Measurements from ENCODE around the gene PNMA6F.
"Not testable (repeated sequence)": the region's sequence is repeated elsewhere in the genome, so short reads cannot be mapped to it uniquely, and the experiment has no call there.

Gene PNMA6F

DNA sequence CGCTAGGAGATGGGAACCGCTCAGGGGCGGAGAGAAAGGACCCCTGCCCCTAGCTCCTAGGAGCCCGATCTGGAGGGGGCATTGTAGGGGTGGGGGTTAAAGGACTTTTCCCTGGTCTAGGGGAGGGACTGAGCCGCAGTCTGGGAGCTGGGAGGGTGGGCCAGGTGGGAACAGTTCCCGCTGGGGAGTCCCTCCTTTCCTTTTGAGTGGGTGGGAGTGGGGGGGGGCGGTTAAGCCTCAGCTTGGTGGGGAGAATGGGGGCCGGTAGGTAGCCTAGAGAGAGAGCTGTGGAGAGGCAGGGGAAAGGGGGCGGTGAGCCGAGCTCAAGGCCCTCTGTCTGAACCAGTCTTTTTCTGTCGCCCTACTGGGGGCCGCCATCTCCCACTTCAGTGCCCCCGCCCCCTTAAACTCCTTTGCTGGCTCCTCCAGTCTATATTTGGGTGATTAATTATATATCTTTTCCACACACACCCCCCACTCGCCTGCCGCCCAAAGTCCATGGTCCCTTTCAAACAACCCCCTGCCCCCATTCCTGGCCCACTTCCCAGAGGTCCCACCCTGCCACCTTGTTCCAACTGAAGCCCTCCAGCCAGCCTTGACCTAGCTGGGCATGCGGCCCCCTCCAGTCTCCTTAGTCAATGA, 13.2 kb upstream of the PNMA6F start:
- no peak for DNase-seq (ENCODE audit: low read depth)

DNA sequence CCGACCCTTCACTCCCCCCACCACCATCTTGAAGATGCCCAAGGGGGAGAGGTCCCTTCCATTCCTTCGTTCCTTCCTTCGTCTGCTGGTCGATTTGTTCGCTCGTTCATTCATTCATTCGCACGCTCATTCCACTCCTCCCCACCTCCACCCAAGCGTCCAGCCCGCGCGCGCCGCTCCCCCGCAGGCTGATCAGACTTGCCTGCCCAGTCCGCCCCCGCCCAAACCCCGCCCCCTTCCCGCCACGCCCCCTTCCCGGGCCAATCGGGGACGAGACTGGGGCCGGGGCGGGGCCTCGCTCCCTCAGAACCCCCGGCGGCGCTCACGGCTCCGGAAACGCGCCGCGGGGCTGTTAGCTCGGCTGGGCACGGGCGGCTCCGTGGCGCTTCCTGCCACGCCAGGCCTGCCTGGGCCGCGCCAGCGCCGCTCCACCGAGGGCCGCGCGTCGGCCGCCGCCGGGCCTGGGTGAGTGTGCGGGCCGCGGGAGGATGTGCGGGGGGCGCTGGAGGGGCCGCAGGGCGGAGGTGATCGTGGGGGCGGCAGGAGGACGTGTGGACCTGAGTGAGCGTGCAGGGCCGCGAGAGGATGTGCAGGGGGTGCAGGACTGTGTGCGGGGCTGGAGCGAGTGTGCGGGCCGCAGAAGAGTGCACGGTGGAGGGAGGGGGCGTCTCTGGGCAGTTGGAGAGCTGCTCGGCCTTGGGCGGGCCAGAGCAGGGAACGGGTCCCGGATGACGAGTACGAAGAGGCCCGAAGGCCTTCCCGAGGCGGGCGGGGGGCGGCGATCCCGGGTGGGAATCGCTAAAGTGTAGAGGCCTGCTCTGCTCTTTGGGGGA, 12.5 kb upstream of the PNMA6F start, which contains the start of gene ZNF275:
Gene ZNF275 (plus strand): TSS at position 333 of the 833 bp plus-strand sequence. CDS start 2,527 bp downstream, outside the sequence.
- peak; percentile 61 for DNase-seq (ENCODE audit: low read depth)

DNA sequence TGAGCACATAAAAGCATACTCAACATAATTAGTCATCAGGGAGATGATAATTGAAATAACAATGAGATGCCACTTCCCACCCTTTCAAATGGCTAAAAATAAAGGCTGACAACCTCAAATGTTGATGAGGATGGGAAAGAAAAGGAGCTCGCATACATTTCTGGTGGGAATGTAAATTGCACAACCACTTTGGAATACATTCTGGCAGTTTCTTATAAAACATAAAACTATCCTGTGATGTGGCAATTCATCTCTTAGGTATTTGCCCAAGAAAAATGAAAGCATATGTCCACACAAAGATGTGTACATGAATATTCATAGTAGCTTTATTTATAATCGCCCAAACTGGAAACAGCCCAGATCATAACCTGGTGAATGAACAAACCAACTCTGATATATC, 11.7 kb upstream of the PNMA6F start:
- DNase-seq (ENCODE audit: low read depth): peak; percentile 17

DNA sequence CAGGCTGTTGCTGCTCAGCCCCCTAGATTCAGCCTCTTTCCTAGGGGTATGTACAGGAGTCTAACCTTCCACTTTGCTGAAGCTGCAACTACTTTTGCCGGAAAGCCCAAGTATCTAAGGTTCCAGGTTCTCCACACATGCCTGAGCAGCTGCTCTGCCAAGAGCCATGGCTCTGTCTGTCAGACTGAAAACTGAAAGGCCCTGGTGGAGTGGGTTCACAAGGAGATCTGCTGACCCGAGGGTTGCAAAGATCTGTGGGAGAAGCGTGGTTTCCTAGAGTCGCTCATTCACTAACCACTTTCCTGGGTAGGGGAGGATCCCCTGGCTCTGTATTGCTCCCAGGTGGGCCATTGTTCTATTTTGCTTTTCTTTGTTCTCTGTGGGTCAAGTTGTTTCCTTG, 6.0 kb upstream of the PNMA6F start:
- no peak for DNase-seq (ENCODE audit: low read depth)

DNA sequence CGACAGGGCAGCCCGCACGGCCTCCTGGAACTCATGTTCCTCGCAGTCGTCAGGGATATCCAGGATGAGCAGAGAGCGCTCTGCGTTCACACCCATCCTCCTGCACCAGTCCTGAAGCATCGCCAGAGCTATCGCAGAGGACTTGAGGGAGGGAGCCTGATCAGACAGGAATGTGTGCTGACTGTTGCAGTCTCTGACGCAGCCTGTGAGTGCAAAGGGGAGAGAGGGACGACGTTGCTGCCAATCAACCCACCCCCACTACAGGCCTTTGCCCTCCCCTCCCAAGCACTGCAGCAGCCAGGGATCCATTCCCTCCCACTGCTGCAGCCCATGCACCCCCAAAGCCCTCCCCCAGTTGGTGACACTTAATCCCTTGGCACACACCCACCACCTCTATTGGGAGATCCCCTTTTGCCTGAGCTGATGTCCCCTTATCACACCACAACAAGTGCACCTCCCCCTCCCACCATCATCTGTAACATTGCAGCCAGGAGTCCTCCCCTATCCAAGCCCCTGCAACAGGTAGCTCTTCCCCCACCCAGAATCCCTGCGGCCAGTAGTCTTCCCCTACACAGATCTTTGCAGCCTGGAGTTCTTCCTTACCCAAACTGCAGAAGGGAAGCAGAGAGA, 897 bp downstream of the PNMA6F start:
- DNase-seq (ENCODE audit: low read depth): no peak

DNA sequence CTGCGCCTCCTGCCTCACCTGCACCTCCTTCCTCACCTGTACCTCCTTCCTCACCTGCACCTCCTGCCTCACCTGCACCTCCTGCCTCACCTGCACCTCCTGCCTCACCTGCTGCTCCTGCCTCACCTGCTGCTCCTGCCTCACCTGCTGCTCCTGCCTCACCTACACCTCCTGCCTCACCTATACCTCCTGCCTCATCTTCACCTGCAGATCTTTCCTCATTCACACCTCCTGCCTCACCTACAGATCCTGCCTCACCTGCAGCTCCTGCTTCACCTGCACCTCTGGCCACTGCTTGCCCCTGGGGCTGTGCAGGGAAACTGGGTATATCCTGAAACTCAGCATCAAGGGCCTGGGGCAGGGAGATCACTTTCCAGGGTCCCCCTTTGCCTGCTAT, 1.5 kb downstream of the PNMA6F start:
- DNase-seq (ENCODE audit: low read depth): not testable (repeated sequence)

DNA sequence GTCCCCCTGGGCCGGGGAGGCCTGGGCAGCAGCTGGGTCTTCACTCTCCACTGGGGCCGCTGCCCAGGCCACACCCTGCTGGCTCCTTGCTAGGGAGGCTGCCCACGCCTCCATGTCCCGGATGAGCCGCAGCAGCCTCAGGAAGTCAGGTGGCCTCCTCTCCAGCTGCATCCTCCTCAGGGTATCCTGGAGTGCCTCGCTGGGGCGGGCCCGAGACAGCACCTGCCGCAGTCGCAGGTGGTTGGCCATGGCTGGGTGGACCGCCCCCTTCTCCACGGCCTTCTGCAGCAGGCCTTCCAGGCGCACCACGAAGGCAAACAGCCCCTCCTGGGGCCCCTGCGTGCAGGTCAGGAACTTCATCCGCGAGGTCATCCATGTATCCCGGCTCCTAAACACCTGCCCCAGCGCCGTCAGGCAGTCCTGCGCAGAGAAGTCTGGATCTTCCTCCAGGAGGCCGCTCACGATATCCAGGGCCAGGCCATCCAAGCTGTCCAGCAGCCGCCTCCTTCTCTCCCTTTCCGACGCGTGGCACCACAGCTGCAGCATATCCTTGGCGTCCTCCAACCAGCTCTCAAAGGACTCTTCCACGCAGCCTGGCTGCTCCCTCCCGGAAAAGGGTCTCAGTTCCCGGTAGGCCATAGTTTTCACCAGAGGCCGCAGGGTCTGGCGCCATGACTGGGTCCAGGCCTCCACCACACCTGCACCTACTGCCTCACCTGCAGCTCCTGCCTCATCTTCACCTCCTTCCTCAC, 2.1 kb downstream of the PNMA6F start:
- DNase-seq (ENCODE audit: low read depth): no peak

DNA sequence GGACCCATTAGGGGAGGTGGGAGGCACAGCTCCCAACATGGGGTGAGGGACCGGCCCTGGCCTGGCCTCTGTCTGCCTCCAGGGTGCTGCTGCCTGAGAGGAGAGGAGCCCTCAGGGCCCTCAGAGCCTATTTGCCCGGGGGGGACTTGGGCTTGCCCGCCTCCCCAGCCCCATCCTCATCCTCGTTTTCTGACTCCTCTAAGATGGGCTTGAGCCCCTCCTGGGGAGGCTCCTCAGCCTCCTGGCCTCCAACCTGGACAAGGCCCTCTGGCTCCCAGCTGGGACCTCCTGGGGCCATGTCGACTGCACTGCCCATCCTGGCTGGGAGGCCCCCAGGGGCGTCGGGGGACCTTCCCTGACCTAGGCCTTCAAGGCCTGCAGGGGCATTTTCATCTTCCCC, 2.8 kb downstream of the PNMA6F start:
- DNase-seq (ENCODE audit: low read depth): no peak

DNA sequence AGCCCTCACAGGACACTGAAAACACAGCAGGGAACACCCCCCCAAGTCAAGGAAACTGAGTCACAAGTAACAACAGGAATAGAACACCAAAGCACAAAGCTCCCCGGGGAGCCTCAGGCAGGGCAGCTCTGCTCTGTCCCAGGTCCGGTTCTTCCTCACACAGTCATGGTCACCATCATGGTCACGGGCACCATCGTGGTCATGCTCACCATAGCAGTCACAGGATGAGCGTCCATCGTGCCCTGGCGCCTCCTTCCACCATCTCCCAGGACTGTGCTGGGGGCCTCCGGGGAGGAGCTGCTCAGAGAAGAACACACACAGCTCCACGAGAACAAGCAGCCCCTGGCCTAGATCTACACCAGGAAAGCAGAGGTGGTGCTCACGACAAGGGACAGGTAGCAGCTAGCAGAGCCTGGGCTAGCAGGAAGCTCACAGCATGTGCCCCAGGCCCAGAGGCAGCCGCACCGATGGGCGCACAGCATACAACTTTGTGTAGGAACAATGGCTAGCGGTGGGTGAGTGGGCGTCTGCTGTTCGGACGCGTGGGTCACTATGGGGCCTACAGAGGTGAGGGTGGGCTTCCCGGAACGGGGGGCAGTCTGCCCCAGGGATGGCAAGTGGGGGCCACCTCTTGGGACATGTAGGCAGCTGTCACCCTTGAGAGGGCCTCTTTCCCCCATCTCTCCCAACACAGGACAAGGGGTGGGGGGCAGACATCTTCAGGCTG, 3.4 kb downstream of the PNMA6F start:
- no peak for DNase-seq (ENCODE audit: low read depth)

DNA sequence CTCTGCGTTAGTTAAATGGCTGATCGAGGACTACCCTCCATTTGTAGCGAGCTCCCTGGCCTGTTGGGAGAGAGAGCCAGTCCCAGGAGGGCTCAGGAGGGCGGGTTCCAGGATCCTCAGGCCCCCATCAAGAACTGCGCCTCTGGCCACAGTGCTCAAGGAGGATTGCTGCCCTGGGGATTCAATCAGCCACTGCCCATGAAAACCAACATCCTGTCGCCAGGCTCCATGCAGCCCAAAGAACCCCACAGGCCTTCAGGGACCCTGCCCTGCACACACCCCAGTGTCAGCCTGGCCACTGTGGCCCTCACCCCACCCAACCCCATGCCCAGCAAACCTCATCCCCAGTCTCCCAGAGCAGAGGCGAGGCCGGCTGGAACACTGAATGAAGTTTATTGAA, 4.3 kb downstream of the PNMA6F start:
- no peak for DNase-seq (ENCODE audit: low read depth)

DNA sequence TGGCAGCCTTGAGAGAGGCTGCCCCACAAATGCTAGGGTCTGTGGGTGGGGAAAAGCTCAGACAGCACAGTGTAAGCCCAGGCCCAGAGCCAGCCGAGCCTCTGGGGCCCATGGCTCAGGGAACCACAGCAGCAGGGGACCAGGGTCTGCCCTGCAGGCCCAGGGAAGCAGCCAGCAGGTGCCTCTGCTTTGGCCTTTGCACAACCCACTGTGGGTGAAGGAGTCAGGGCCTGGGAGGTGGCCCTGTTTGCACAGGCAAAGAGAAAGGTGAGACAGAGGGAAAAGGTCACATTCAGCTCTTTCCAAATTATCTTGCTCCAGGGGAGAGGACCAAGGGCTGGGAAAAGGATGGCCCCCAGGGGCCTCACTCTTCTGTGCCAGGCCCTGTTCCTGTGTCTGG, 8.7 kb downstream of the PNMA6F start:
- DNase-seq (ENCODE audit: low read depth): no peak

DNA sequence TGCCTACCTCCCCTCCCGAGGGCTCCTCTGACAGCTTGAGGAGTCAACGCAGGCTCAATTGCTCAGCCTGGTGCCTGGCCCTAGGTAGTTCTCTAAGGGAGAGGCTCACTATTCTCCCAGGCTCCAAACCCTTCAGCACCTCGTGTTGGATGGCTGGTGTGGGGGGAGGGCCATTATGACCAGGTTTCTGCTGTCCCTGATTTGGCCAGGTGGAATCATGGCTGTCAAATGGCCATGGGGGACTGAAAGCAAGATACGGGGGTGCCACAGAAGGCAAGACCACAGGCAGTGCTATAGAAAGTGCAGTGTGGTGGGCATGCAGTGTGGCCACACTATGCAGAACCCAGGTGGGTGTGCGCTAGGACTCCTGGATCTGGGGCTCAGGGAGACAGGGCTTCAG, 9.5 kb downstream of the PNMA6F start:
- DNase-seq (ENCODE audit: low read depth): no peak

DNA sequence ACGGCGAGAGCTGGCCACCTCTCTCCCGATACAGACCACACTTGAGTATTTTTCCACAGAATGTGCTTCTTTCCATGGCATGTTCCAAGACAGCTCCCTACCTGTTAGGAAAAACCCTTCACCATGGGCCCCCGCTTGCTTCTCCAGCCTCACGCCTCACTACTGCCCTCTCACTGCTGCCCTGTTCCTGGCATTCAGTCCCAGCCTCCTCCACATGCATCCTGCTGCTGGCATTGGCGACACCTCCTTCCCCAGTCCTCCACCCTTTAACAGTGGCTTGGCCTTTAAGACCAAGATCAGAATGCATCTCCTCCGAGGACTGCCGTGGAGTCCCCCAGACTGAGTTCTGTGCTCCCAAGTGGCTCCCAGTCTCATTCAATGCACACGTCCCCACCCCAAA, 10.7 kb downstream of the PNMA6F start:
- no peak for DNase-seq (ENCODE audit: low read depth)

DNA sequence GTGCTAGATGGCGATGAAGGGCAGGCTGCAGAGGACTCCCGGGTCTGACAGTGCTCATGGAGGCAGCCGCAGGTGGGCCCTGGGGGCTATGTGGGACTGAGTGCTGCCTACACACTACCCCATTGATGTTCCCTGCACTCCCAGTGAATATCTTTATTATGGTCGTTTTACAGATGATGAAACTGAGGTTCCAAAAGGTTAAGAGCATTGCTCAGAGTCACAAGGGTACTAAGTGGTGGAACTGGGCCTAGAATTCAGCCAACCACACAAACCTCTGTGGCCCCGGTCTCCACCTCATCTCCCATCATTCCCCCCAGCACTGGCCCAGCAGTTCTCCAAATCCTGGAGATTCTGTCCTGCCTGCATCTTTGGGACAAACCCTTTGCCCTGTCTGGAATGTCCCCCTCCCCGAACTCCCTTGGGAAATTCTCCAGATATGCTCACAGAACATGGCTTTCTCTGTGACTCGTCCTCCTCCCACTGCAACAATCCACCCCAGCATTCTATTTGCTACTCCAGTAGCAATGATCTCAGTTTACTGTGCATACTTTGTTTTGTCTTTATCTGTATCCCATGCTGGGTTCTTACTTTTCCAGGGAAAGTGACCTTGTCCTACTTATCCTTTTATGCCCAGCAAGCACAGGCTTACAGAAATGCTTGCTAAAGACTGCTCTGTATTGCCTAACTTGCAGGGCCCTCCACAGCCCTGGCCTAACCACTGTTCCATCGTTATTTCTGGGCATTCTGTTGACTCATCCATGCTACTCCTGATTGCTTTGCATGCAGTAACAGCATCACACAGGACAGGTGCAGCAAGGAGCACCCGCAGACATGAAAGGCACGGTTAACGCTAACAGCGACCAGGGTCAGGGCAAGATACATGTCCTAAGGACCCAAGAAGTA, 14.0 kb downstream of the PNMA6F start:
- peak; percentile 5 for DNase-seq (ENCODE audit: low read depth)

DNA sequence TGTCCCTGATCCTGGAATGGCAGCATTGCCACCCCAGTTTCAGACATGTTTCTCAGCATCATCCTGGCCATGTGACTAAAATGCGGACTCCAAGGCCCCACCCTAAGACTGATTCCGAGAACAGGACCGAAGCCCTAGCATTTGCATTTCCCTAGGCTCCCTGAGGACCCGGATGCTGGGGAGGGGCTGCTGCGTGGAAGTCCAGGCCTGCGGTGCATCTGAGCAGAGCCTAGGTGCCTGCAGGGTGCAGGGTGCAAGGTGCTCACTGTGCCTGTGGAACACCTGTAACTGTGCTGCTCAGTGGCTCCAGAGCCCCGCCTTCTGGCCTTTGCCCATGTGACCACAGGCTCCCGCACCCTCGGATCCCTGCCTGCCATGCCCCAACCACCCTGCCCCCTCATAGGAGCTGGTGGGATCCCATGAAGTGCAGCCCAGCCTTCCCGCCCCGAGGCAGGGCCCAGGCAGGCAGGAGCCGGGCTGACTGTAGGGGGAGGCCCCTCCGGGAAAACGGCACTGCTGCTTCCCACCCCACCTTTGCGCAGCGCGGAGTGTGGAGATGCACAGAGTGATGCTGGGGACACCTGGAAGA, 14.9 kb downstream of the PNMA6F start:
- no peak for DNase-seq (ENCODE audit: low read depth)

DNA sequence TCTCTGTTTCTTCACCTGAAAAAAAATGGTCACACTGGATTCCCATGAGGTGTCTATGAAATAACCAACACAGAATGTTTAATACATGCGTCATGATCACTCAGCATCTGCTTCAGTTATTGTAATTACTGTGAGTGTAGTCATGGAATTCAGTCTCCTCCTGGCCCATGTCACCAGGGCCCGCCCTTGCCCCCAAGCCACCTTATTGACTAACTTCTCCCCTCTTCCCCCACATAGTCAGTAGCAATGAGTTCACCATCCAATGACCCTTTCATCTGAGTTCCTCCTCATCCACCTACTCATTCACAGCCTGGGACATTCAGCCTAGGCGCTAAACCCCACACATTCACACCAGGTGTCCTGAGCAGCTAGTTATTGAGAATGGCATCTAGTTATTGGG, 15.6 kb downstream of the PNMA6F start:
- no peak for DNase-seq (ENCODE audit: low read depth)

DNA sequence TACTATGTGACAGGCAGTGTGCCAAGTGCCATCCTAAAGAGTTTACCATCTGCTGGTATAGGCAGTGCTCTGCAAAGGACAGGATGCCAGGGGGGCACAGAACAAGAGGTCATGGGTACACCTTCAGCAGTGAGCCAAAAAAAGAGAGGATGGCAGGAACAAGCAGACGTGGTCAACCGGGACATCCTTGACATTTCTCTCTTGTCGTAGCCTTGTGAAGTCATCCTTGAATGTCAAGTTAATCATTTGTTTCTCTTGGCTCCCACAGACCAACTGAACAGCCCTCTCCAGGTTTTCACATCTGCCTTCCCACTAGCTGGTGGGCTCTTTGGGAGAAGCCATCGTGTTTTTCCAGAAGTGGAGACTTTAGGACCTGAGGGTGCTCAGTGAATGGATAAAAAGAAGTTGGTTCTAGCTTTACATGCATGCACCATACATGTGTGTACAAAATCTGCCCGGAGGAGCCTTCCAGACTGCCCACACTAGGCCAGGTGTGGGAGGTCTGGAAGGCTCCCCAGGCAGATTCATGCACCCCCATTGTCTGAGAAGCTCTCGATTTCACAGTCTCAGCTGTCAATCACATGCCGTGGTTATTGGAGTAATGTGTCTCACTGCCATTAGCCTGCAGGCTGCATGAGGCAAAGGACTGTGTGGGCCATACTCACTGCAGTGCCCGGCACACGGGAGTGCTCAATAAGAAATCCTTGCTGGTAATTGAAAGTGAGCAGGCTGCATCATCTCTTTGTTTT, 16.4 kb downstream of the PNMA6F start:
- DNase-seq (ENCODE audit: low read depth): no peak

DNA sequence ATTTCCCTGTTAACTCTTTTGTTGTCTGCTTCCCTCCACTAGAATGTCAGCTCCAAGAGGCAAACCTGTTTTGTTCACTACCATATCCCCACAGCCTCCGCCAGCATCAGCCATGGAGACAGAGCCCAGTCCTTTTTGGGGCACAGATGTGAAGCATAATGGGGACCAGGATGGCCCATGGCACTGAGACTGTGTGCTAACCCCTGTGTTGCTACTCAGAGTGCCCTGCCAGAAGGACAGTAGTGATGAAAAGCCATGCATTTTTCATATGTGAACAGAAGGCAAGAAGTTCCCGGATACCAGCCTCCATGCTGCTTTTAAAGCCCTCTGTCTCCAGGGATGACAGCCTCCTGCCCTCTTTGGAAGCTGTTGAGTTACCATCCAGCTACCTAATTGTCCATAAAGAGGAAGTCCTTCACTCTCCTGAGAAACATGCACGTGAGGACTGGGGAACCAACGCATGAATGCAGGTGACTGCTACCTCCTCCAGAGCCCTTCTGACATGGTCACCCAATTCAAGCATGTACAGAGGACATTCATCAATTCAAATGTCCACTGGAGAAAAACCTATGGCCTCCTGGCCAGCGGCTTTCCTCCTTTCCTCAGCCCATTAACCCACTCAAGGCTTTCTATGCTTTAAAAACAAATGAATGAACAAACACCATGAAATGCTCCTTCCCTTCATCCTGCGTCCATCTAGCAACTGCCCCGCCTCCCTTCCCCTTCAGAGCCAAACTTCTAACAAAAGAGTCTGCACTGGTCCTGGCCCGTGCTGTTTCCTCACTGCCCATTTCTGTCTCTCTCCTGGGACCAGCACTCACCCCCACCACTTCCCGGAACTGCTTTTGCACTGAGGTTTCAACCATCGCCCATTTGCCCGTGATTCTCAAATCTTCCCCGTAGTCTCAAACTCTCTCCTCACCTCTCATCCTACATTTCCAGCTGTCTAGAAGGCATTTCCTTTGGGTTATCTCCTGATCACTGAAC, 18.0 kb downstream of the PNMA6F start:
- DNase-seq (ENCODE audit: low read depth): no peak

Data from stromal cell of bone marrow (primary cell).